Progenitor cell of endocrine pancreas (in vitro differentiated cells): ENCODE measurements around the gene MTERF2. TPM values are rescaled to one million over a fixed set of nuclear protein-coding genes. Genes with fewer than 3 reads are reported as not detected.
A peak's percentile ranks its signal among the peaks of the same experiment; 100 is the strongest.

Source experiments
- DNase-seq: peaks from one replicate; pipeline ENCODE4 v3.0.0; 2021; ENCODE audit warnings: low spot score; ENCODE audit not compliant: unreplicated experiment
- H3K27ac Mint-ChIP-seq: 2 replicates; pipeline ENCODE4 v1.8.0; 2021; ENCODE audit warnings: mild to moderate bottlenecking, moderate library complexity, mixed read lengths
- H3K27me3 Mint-ChIP-seq: 2 replicates; pipeline ENCODE4 v1.8.0; 2021; ENCODE audit warnings: mixed read lengths
- H3K36me3 Mint-ChIP-seq: 2 replicates; pipeline ENCODE4 v1.8.0; 2022; ENCODE audit warnings: mixed read lengths; ENCODE audit not compliant: insufficient read depth
- H3K4me1 Mint-ChIP-seq: 2 replicates; pipeline ENCODE4 v1.8.0; 2021; ENCODE audit warnings: low read depth, mixed read lengths
- H3K4me3 Mint-ChIP-seq: 2 replicates; pipeline ENCODE4 v1.8.0; 2021; ENCODE audit warnings: low read depth, mild to moderate bottlenecking, moderate library complexity, mixed read lengths
- H3K9me3 Mint-ChIP-seq: 2 replicates; pipeline ENCODE4 v1.8.0; 2021; ENCODE audit warnings: low read depth, mixed read lengths
- CTCF ChIP-seq: fragments of 200-600 bp; sonication (generic); IDR thresholded peaks from one replicate; pipeline ENCODE4 v1.5.0; 2021; ENCODE audit warnings: antibody characterized with exemption, mild to moderate bottlenecking; ENCODE audit not compliant: unreplicated experiment
- total RNA-seq: library from RNA; stranded (reverse); gene quantifications from 2 replicates; pipeline ENCODE4 v1.2.1, GENCODE V29; 2021

MTERF2 gene
- total RNA-seq, 1 donor from 2014 or later = 15.3 TPM

- peaks cover 19% of the 10 kb centered on the region for H3K36me3 Mint-ChIP-seq
- H3K4me3 Mint-ChIP-seq = peak overlapping the region; percentile 92
- no peaks in the 10 kb centered on the region for H3K9me3 Mint-ChIP-seq
- DNase-seq = no peak
- TF ChIP-seq CTCF = no peak
- H3K4me1 Mint-ChIP-seq = peaks cover 15% of the 10 kb centered on the region
- H3K27me3 Mint-ChIP-seq = no peaks in the 10 kb centered on the region
- H3K27ac Mint-ChIP-seq = no peak overlapping the region
Observed at GRCh38 chr12:106987846-106988245, 900 bp upstream of the MTERF2 start.

GRCh38 chr12:106986135-106986534, 811 bp downstream of the MTERF2 start:
- DNase-seq = no peak
- Mint-ChIP-seq H3K4me1 (peaks cover 15% of the 10 kb centered on the region), H3K27me3 (no peaks in the 10 kb centered on the region), H3K4me3 (peak overlapping the region; percentile 92), H3K36me3 (peaks cover 19% of the 10 kb centered on the region), H3K9me3 (no peaks in the 10 kb centered on the region), H3K27ac (no peak overlapping the region)
- TF ChIP-seq CTCF = no peak

DNA sequence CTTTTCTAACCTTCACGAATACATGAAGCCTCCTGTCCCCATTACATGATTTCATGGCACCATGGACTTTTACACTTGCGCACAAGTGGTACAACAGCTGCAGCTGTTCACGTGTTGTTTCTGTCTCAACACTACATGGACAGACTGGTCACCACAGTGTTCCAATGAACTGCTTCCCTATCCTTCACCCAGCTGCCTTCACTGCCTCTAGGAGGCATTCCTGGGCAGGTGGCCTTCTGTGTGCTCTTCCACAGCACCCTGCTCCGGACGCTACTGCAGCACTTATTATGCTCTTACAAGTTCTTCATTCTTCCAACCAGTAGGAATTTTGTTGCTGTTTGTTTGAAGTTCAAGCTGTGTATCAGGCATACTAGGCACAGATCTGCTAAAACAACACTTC, 1.5 kb downstream of the MTERF2 start:
- DNase-seq = no peak
- Mint-ChIP-seq H3K4me3 (peak overlapping the region; percentile 92), H3K36me3 (peaks cover 19% of the 10 kb centered on the region), H3K9me3 (no peaks in the 10 kb centered on the region), H3K27ac (no peak overlapping the region), H3K4me1 (peaks cover 15% of the 10 kb centered on the region), H3K27me3 (no peaks in the 10 kb centered on the region)
- TF ChIP-seq CTCF = no peak

DNA sequence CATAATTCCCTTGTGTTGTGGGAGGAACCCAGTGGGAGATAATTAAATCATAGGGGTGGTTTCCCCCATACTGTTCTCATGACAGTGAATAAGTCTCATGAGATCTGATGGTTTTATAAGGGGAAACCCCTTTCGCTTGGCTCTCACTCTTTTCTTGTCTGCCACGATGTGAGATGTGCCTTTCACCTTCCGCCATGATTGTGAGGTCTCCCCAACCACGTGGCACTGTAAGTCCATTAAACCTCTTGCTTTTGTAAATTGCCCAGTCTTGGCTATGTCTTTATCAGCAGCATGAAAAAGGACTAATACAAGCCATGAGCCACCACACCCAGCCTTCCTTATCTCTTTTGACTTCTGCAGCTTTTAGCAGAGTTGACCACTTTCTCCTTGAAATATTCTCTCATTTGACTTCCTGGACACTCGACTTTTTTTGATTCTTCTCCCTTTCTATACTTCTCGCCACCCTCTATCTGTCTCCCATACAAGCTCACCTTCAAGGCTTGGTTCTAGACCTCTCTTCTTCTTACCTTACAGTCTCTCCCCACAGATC, 2.3 kb downstream of the MTERF2 start:
- no peak for TF ChIP-seq CTCF
- Mint-ChIP-seq H3K27me3 (no peaks in the 10 kb centered on the region), H3K36me3 (peaks cover 19% of the 10 kb centered on the region), H3K4me1 (peaks cover 15% of the 10 kb centered on the region), H3K4me3 (no peak overlapping the region), H3K9me3 (no peaks in the 10 kb centered on the region), H3K27ac (no peak overlapping the region)
- DNase-seq = no peak

DNA sequence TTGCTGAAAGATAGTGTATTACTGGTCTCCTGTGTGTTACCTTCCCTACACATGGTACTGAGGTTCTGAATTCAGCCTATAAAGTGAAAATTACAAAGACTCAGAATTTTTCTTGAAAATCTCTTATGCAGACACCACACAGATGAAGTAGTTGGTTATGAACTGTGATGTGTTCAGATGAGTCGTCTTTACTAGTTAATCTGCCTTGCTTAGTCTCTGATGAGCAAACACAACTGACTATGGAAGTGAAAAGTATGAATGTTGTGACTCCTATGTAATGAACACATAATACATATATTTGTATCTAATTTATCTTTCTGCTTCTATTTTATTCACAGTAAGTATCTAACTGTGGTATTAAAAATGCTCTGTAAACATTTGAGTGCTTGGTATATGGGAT, 4.7 kb downstream of the MTERF2 start:
- H3K27me3 Mint-ChIP-seq = no peaks in the 10 kb centered on the region
- peaks cover 11% of the 10 kb centered on the region for H3K4me1 Mint-ChIP-seq
- DNase-seq = no peak
- no peak overlapping the region for H3K4me3 Mint-ChIP-seq
- TF ChIP-seq CTCF = no peak
- H3K27ac Mint-ChIP-seq = peak overlapping the region; percentile 20
- peaks cover 21% of the 10 kb centered on the region for H3K36me3 Mint-ChIP-seq
- H3K9me3 Mint-ChIP-seq = no peaks in the 10 kb centered on the region
